COR-L47 (cell line): ENCODE measurements around the gene DNAJC10.
"Not testable (repeated sequence)": the region's sequence is repeated elsewhere in the genome, so short reads cannot be mapped to it uniquely, and the experiment has no call there.

Experiments used
- DNase-seq: peaks from one replicate; lab custom pipeline; 2025; lab: John Stamatoyannopoulos, UW

The DNAJC10 gene

GRCh38 chr2:182726473-182726872 is 10.4 kb downstream of the DNAJC10 start:
- DNase-seq = no peak

- no peak for DNase-seq
Observed at GRCh38 chr2:182728014-182728413, 12.0 kb downstream of the DNAJC10 start.

GRCh38 chr2:182729710-182730339 is 13.8 kb downstream of the DNAJC10 start:
- DNase-seq = no peak

- DNase-seq = no peak
Observed at GRCh38 chr2:182730486-182730885, 14.4 kb downstream of the DNAJC10 start.

GRCh38 chr2:182732736-182733135 is 16.7 kb downstream of the DNAJC10 start:
- no peak for DNase-seq

GRCh38 chr2:182733572-182733971 is 17.5 kb downstream of the DNAJC10 start:
- DNase-seq = no peak

- DNase-seq = not testable (repeated sequence)
Observed at GRCh38 chr2:182736856-182737255, 20.8 kb downstream of the DNAJC10 start.

GRCh38 chr2:182740701-182741100 is 24.6 kb downstream of the DNAJC10 start:
- DNase-seq = no peak

GRCh38 chr2:182741620-182742019 is 25.6 kb downstream of the DNAJC10 start:
- no peak for DNase-seq

- DNase-seq = no peak
Observed at GRCh38 chr2:182744490-182744889, 28.4 kb downstream of the DNAJC10 start.

GRCh38 chr2:182745061-182745460 is 29.0 kb downstream of the DNAJC10 start:
- DNase-seq = no peak

- DNase-seq = not testable (repeated sequence)
Observed at GRCh38 chr2:182745894-182746293, 29.8 kb downstream of the DNAJC10 start.

- no peak for DNase-seq
Observed at GRCh38 chr2:182754231-182754630, 38.2 kb downstream of the DNAJC10 start.

GRCh38 chr2:182758379-182758778 is 42.3 kb downstream of the DNAJC10 start:
- no peak for DNase-seq

- DNase-seq = no peak
Observed at GRCh38 chr2:182761903-182762302, 45.8 kb downstream of the DNAJC10 start.

GRCh38 chr2:182763311-182763912 is 47.4 kb downstream of the DNAJC10 start:
- DNase-seq = peak; percentile 18

- DNase-seq = no peak
Observed at GRCh38 chr2:182766626-182767025, 50.6 kb downstream of the DNAJC10 start.

GRCh38 chr2:182767578-182767977 is 51.5 kb downstream of the DNAJC10 start:
- peak; percentile 24 for DNase-seq

- not testable (repeated sequence) for DNase-seq
Observed at GRCh38 chr2:182768950-182769349, 52.9 kb downstream of the DNAJC10 start.

GRCh38 chr2:182779323-182779722 is 63.3 kb downstream of the DNAJC10 start:
- DNase-seq = no peak

GRCh38 chr2:182781099-182781498 is 65.0 kb downstream of the DNAJC10 start:
- not testable (repeated sequence) for DNase-seq

GRCh38 chr2:182782686-182783085 is 66.6 kb downstream of the DNAJC10 start:
- DNase-seq = not testable (repeated sequence)

- DNase-seq = no peak
Observed at GRCh38 chr2:182784058-182784706, 68.1 kb downstream of the DNAJC10 start.
